Astrocyte of the spinal cord (primary cell): ENCODE results near the gene ATXN1.
A peak's percentile ranks its signal among the peaks of the same experiment; 100 is the strongest.

Experiments used
- DNase-seq: peaks from one replicate; pipeline ENCODE4 v3.0.0; 2011; ENCODE audit warnings: low read depth, low spot score
- H3K4me3 ChIP-seq: 2 replicates; pipeline ENCODE4 v1.5.1; 2011; ENCODE audit warnings: low read depth, mild to moderate bottlenecking, low read length, moderate library complexity
- in situ Hi-C: cut with HindIII; loops from 2 replicates; pipeline ENCODE4 v1.10.0; 2017; ENCODE audit warnings: low sequenced_read_pairs
- TF ChIP-seq, protein P1 (sequence below): IDR thresholded peaks from 2 replicates; pipeline ENCODE4 v1.5.1; 2012; ENCODE audit warnings: low read depth, mild to moderate bottlenecking, low read length, inconsistent platforms

Gene ATXN1

DNA sequence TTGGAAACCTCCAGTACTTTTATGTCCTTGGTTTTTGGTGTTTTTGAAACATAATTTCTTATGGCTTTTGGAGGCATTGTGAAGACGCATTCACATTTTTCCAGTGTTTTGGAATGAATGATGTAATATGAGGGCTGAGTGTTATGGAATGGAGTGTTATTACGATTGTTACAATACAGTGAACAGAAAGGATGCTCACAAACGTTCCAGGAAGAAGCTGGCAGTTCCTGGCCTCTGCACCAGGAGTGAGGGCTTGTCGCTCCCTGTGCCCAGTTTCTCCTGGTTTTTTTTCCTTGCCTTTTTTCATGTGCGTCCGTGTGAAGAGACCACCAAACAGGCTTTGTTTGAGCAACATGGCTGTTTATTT lies 502.6 kb downstream of the ATXN1 start:
- in situ Hi-C loops: no loop called here
- DNase-seq: no peak
- TF ChIP-seq, protein P1, sequence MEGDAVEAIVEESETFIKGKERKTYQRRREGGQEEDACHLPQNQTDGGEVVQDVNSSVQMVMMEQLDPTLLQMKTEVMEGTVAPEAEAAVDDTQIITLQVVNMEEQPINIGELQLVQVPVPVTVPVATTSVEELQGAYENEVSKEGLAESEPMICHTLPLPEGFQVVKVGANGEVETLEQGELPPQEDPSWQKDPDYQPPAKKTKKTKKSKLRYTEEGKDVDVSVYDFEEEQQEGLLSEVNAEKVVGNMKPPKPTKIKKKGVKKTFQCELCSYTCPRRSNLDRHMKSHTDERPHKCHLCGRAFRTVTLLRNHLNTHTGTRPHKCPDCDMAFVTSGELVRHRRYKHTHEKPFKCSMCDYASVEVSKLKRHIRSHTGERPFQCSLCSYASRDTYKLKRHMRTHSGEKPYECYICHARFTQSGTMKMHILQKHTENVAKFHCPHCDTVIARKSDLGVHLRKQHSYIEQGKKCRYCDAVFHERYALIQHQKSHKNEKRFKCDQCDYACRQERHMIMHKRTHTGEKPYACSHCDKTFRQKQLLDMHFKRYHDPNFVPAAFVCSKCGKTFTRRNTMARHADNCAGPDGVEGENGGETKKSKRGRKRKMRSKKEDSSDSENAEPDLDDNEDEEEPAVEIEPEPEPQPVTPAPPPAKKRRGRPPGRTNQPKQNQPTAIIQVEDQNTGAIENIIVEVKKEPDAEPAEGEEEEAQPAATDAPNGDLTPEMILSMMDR: no peak
- no peak overlapping the region for H3K4me3 ChIP-seq

DNA sequence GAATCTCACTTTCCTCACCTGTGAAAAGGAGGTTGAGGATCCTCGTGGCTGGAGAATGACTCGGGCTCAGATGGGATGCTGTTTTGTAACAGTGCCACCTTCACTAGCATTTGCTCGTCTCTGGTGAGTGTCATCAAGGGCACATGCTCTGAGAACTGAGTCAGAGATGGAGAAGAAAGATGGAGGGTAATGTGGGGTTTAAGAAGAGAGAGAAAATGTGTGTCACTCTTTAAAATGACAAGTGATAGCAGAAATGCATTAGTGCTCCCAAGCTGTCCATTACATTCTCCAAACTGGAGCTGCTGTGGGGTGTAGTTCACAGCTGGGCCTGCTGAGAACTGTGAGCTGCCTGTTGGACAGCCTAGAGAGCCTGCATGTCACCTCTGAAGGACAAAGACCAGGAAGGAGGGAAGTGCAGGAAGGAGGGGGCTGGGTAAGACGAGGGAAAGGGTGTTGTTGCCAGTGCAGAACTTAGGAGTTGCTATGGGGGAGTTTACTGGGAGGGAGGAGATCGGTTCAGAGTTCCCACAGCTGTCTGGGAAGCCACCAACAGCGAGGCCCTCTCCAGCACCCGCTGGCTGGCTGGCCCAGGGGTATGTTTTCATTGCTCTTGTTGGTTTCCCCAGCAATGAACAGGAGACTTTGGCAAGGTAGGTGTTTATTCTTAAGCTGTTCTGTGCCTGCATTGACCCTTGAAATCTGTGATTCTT lies 503.1 kb downstream of the ATXN1 start:
- DNase-seq: peak; percentile 60
- no peak overlapping the region for H3K4me3 ChIP-seq
- in situ Hi-C loops: no loop called here
- TF ChIP-seq, protein P1: no peak

DNA sequence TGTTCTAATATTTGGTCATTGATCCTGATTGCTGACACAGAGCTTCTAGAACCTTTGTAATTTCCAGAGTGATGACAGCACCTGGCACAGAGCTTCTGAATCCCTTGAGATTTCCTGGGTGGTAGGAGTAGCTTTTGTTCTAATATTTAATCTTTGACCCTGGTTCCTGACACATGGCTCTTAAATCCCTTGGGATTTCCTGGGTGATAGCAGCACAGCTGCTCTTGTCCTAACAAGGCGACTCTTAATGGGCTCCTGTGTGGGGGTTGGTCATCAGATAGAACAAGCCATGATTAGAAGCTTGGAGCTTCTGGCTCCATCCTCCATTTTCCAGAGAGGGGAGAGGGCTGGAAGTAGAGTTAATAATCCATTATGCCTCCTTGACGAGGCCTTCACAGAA lies 504.5 kb downstream of the ATXN1 start:
- TF ChIP-seq, protein P1: no peak
- DNase-seq: no peak
- in situ Hi-C loops: no loop called here
- no peak overlapping the region for H3K4me3 ChIP-seq

DNA sequence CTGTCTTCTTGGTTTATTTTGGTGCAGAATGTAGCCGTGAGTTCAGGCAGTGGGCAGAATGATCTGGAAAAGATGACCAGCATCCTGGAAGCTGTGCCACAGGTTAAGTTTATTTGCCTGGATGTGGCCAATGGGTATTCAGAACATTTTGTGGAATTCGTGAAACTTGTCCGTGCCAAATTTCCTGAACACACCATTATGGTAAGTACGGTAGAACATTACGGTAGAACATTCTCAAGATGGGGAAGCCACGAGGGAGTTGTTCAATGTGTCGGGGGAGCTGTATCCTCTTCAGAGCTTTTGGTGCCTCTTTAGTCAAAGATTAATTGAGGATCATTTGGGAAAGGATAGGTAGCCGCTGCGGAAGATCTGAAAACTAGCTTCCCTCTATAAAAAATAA lies 506.7 kb downstream of the ATXN1 start:
- TF ChIP-seq, protein P1: no peak
- no peak overlapping the region for H3K4me3 ChIP-seq
- in situ Hi-C loops: no loop called here
- no peak for DNase-seq

DNA sequence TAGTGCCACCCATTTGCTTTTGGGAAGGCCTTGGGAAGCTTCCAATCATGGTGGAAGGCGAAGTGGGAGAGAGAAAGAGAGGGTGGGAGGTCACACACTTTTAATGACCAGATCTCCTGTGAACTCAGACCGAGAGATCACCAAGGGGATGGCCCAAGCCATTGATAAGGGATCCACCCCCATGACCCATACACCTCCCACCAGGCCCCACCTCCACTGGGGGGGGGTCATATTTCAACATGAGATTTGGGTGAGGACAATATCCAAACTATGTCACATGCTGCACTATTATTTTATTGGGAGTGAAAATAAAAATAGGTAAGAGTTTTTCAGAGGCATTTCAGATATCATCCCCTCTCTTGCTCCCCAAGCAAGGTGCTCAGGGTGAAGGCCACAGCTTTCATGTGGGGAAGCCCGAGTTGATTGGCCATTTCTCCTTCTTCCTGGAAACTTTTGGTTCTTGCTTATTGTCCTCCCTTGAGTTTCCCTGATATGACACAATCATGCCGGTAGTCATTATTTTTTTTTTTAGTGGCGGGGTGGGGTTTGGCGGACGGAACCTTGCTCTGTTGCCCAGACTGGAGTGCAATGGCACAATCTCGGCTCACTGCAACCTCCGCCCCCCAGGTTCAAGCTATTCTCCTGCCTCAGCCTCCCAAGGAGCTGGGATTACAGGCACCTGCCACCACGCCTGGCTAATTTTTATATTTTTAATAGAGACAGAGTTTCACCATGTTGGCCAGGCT lies 507.7 kb downstream of the ATXN1 start:
- DNase-seq: no peak
- H3K4me3 ChIP-seq: no peak overlapping the region
- TF ChIP-seq, protein P1: no peak
- in situ Hi-C loops: no loop called here

DNA sequence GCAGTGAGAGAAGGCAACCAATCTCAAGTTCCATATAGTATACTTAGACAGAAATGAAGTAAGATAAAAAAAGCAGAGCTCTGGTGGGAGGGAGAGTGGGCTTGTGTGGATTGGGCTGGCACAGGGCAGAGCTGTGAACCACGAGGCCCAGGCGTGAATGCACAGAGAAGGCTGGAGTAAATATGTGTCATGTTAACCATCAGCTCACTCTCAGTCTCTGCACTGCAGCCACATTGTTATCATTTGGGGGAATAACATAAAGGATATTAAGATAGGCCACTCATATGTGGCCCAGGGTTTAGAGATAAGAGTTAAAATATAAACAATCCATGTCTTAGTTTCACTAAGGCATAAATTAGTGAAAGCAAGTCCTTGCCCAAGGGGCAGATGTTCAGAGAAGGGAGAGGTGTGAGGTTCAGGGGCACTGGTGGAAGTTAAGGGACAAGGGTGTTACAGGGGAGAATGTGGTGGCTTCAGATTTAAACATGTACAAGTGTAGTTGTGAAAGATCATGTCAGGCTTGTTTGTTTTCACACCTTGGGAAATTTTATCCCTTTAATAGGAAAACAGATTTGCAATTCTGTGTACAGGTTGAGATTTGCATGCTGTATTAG lies 508.5 kb downstream of the ATXN1 start:
- H3K4me3 ChIP-seq: no peak overlapping the region
- in situ Hi-C loops: no loop called here
- DNase-seq: no peak
- TF ChIP-seq, protein P1: no peak
